NAMALWA (cell line): ENCODE results near the gene VEGFB.
"Not testable (repeated sequence)": the region's sequence is repeated elsewhere in the genome, so short reads cannot be mapped to it uniquely, and the experiment has no call there.

Experiments
- DNase-seq: peaks from one replicate; pipeline ENCODE4 v3.0.0-alpha.2; 2015; ENCODE audit warnings: low spot score

VEGFB gene

GRCh38 chr11:64232182-64232966, 2.0 kb upstream of the VEGFB start:
- DNase-seq: no peak

DNA sequence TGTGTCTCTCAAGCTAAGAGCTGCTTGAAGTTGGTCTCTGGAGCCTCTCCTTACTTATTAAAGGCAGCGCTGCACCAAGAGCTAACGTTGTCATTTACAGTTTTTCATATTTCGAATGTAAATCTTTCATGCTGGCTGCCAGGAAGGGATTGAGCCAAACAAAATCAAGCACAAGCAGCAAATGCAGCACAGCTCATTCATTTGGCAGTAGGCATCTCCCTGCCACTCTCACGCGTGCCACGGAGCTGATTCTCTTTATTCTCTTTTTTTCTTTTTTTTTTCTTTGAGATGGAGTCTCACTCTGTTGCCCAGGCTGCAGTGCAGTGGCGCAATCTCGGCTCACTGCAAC, 1.4 kb upstream of the VEGFB start:
- DNase-seq: no peak

DNA sequence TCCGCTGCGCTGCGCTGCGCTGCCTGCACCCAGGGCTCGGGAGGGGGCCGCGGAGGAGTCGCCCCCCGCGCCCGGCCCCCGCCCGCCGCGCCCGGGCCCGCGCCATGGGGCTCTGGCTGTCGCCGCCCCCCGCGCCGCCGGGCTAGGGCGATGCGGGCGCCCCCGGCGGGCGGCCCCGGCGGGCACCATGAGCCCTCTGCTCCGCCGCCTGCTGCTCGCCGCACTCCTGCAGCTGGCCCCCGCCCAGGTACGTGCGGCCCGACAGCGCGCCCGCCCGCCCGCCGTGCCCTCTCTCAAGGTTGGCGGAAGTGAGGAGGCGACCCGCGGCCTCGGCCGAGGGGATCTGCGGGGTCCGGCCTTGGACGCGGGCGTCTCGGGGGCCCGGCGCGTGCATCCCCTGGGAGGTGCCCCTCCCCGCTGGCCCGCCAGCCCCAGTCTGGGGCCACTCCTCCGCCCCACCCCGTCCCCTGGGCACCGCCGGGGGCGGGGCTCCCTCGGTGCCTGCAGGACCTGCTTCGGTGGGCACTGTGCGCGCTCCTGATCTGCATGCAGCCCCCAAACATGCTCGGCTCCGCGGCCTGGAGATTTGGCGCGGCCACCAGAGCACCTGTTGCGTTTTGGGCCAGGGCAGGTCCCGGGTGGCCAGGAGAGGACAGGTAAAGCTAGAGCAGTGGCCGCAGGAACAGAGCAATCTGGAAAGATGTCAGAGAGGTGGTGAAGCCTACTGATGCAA, 429 bp downstream of the VEGFB start:
- peak; percentile 65 for DNase-seq

- no peak for DNase-seq
Observed at GRCh38 chr11:64235437-64236161, 1.2 kb downstream of the VEGFB start.

- DNase-seq: no peak
Observed at GRCh38 chr11:64237484-64237951, 3.1 kb downstream of the VEGFB start.

DNA sequence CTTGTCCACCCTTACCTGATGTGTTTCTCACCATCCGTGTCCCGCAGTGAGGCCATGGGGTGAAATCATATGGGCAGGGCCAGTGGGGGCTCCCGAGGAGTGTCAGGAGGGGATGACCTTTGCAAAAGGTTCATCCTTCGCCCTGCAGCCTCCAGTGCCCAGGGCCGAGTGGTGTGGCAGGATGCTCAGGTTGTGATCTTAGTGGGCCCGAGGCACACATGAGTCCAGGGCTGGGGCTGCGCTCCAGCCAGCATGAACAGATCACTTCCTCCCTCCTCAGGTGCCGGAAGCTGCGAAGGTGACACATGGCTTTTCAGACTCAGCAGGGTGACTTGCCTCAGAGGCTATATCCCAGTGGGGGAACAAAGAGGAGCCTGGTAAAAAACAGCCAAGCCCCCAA, 3.7 kb downstream of the VEGFB start:
- no peak for DNase-seq

GRCh38 chr11:64238999-64239398, 4.6 kb downstream of the VEGFB start:
- DNase-seq: no peak

- peak; percentile 80 for DNase-seq
Observed at GRCh38 chr11:64239662-64240434, 5.5 kb downstream of the VEGFB start.

DNA sequence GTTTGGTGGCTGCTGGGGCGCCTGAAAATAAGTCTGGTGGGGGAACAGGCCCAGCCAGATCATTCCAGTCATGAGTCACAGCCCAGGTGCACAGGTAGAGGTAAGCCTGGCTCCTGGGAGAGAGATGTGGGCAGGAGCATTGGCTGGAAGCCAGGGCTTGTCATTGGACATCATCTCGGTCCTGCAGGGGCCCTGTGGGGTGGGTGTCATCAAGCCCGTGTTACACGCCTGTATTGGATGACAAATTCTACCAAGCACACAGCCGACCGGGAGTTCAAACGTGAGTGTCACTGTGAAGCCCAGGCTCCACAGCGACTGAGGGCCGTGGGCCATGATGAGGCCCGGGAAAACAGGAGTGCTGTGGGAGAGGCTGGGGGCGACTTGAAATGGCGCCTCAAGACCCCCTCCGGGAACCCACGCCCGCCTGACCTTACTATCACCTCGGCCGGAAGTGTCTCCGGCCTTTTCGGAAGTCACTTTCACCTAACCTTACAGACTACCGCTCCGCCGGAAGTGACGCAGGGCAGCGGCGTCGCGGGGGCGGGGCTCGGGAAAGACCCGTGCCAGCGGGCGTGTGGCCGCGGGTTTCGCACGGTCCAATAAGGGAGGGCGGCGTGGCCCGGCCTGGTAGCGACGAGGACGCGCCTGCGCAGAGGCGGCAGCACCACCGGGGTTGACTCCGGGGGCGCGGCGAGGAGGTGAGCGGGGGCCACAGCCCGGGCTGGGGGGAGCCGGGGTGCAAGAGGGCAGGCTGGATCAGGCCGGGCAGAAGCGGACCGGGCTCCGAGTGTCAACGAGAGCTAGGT, 6.3 kb downstream of the VEGFB start, which contains the start of gene FKBP2:
Gene FKBP2 (plus strand): TSS at position 661 of the 806 bp plus-strand sequence. CDS start 1,293 bp downstream, outside the sequence.
- DNase-seq: peak; percentile 98

DNA sequence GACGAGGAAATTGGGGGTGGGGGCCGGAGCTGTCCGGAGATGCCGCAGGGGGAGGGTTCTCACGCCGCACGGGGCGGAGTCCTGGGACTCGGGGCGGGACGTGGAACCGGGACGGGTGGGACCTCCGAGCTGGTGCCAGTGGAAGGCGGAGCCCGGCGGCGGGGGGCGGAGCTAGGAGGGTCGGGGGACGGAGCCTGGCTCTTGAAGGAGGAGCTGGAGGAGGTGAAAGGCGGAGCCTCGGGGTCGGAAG, 6.8 kb downstream of the VEGFB start:
- DNase-seq: peak; percentile 98

DNA sequence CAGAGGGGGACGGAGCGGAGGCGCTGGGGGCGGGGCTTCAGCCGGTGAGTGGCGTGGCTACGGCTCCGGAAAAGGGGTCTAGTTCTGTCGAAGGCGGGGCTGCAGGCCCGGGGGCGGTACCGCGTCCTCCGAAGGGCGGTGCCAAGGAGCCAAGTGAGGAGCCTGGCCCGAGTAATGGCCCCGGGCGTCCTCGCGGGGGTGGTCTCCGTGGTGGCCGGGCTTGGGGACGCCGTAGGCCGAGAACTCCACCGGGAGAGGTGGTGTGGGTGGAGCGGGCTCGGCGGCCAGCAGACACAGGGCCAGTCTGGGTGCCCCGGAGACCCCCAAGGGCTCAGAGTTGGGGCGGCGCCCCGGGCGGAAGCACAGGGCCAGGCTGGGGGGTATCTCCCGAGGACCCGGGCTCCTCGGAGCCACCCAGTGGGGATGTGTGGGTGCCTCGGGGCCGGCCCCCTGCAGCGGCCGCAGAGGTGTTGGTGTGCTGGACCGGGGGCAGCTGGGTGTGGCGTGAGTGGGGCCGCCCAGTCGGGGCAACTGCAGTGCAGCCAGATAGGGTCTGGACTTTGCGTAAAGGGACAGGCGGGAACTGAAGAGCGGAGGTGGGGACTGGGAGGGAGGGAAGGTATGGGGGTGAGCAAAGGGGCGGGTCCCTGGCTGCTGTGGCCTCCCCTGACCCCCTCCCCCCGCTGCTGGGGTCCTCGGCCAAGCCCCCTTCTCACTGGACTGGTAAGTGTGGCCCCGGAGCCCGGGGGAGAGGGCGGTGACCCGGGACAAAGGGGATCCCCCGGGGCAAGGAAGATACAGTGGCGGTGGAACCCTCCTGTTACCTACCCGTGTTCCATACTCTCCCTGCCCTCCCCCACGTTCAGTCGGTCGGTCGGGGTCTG, 7.3 kb downstream of the VEGFB start:
- DNase-seq: peak; percentile 64

- no peak for DNase-seq
Observed at GRCh38 chr11:64243236-64243854, 9.0 kb downstream of the VEGFB start.

GRCh38 chr11:64244107-64244506, 9.7 kb downstream of the VEGFB start:
- DNase-seq: no peak

DNA sequence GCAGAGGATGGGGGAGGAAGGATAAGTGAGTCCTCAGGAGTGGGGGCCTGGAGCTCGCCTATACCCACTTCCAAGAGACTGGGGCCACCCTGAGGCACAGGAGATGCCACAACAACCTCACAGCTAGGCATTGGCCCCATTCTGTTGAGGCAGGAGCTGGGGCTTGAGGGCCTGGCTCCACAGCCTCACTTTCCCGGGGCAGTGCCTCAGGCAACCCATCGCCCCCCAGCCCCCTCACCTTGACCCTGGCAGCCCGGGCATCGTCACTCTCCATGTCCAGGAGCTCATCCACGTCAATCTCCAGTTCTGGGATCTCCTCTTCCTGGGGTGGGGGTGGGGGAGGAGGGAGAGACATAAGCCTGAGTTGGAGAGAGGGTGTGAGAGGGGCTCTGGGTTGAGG, 10.6 kb downstream of the VEGFB start:
- no peak for DNase-seq

DNA sequence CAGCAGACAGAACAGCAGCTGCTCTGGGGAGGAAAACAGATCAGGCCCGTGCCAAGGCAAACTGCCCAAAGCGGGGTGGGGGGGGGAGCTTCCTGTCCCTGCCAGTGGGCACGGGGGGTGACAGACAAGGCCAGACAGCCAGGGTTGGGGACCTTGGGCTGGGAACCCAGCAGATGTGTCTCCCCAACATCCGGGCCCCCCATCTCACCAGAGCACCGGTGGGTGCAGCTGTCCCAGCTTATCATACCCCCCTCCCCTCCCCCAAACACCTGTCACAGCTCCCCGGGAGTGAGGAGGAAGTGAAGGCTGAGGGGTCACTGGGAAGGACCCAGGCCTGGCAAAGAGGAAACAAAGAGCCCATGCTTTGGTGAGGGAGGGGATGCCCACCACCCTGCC, 11.0 kb downstream of the VEGFB start:
- peak; percentile 58 for DNase-seq

DNA sequence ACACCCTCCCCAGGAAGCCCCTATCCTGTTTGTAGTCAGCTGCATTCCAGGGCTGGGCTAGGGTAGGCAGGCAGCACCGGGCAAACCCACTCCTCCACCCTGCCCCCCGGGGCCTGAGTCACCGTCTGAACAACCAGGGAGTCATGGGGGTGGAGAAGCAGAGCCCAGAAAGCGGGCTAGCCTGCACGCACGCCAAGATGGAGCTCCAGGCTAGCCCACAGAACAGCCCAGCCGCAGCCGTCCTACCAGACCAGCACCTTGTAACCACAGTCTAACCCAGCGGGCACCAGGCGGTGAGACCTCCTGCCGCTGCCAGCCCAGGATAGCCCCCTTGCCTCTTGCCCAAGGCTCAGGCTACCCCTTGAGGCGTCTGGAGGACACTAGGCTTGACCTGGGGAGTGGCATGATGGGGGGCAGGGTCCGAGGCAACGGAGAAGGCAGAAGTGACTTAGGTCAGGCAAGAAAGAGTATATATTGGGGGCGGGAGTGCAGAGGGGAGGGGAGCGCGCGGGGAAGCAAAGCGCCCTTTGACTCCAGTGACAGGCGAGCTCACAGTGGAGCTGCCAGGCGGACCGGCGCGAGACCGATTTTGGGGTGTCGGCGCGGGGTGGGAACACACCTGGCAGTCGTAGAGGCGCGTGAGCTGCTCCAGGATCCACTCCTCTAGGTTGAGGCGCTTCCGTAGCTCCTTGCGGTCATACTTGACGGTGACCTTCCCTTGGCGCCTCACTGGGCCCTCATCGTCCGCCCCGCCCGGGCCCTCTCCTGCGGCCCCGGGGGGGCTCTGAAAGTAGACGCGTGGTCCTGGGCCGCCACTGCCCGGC, 11.6 kb downstream of the VEGFB start:
- DNase-seq: peak; percentile 77

DNA sequence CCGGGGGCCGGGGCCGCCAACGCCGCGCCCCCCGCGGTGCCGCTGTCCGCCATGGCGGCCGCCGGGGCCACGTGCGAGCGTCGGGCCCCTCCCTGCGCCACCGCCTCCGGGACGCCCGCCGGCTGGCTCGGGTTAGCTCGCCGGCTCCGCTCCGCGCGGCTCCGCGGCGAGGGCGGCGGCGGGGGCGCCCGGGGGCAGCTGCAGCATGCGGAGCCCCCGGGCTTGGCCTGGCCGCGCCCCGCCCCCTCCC, 12.2 kb downstream of the VEGFB start:
- DNase-seq: not testable (repeated sequence)

DNA sequence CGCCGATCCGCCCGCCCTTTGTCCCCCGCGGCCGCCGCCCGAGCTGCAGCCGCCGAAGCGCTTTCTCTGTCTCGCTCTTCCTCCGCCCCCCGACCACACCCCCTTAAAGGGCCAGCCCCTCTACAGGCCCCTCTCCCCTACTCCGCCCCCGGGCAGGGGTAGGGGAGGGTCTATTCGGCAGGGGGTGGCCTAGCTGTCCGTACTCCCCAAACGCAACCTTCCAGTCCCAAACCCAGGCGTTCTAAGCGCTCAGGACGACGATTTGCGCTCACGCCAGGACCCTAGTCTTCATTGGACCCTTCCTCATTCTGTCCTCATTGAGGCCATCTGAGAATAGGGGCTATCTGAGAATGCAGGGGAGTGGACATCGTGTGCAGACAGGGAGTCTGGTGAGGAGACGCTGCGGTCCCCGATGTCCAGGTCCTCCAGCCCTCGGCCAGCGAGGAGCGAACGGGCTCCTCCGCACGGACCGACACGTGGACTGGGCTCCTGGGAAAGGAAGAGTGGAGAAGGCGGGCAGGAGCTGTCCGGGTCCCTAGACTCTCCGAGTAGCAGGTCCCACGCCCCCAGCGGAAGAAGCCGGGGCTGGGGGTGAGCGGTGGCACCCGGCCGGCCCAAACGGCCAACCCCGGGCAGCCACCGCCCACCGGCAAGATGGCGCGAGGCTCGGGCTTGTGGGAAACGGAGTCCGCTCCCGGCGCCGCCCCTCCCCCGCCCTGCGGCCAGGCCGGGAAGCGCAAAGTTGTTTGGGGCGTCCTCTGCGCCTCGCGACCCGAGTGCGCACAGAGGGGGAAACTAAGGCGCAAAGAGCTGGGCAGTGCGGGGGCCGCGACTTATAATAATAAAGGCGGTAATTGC, 12.7 kb downstream of the VEGFB start, which contains the start of gene PPP1R14B:
Gene PPP1R14B (minus strand): TSS at position 73 of the 858 bp plus-strand sequence. CDS start 270 bp downstream, outside the sequence.
- peak; percentile 87 for DNase-seq
